ENCODE measurements around the gene WDR73. TPM values are rescaled to one million over a fixed set of nuclear protein-coding genes. Genes with fewer than 3 reads are reported as not detected.

Gene WDR73
- total and polyA plus RNA-seq, 2 of the 8 experiments (the other 6 are each of a cell fraction or from before 2014, with no cell fraction given), result 22.7 to 23.1 TPM

- no peak overlapping the region for H3K14ac ChIP-seq (ENCODE audit: insufficient read length)
- no peak overlapping the region for H4K5ac ChIP-seq (ENCODE audit: insufficient read length, low read depth, low read length)
- H2BK5ac ChIP-seq (ENCODE audit: low read depth, low read length), result peak overlapping the region; percentile 75; the same call in 1 of the 2 replicates
- peaks cover 0 to 3% (median 0%) of the 10 kb centered on the region in 4 experiments; a peak in 3 of 7 replicates for H3K4me1 ChIP-seq (replicated peaks in 1 of 4; ENCODE audit: control insufficient read depth in 3 of 4, insufficient read depth in 4 of 4, low read length in 3 of 4)
- no peak for DNase-seq (ENCODE audit: low read depth in 1 of 2, low spot score in 2 of 2)
- no peaks in the 10 kb centered on the region for H3K9me3 ChIP-seq (ENCODE audit: insufficient read depth in 2 of 2, low read depth in 1 of 2, low read length in 1 of 2)
- no peak overlapping the region for H2BK15ac ChIP-seq (ENCODE audit: low read length)
- no peak overlapping the region for H3K9ac ChIP-seq (replicated peaks in 1 of 4; ENCODE audit: extremely low read depth in 1 of 4, low read depth in 3 of 4, low read length in 3 of 4)
- H3K36me3 ChIP-seq (ENCODE audit: control insufficient read depth in 2 of 4, insufficient read depth in 4 of 4, low read length in 3 of 4), result no peaks in the 10 kb centered on the region
- peak overlapping the region; percentile 53; the same call in 1 of the 2 replicates for H2AK5ac ChIP-seq (ENCODE audit: low read depth, low read length)
- H3K79me1 ChIP-seq (ENCODE audit: low read depth, low read length), result no peaks in the 10 kb centered on the region; the same call in 1 of the 2 replicates
- no peak overlapping the region for H3K27ac ChIP-seq (ENCODE audit: low read depth, low read length)
- ChIA-PET POLR2A (ENCODE audit: partially characterized antibody) (interaction anchor here (0.6 to 9.2 kb wide), 16 partner anchors 8 to 266 kb away, joined by 3 to 134 read pairs (median 4); partner anchors contain the start of genes SEC11A, WDR73 and ZSCAN2), CTCF (ENCODE audit: partially characterized antibody) (interaction anchor here (1.0 to 6.0 kb wide), 13 partner anchors 10 to 246 kb away, joined by 3 to 42 read pairs (median 5); no protein-coding TSS in a partner anchor)
- H3K23ac ChIP-seq (ENCODE audit: insufficient read length), result no peak overlapping the region
- peaks cover 0 to 21% (median 2%) of the 10 kb centered on the region in 4 experiments; a peak in 5 of 7 replicates for H3K27me3 ChIP-seq (replicated peaks in 1 of 4; ENCODE audit: control insufficient read depth in 3 of 4, extremely low read depth in 1 of 4, insufficient read depth in 3 of 4, low read length in 3 of 4)
- 0 out of 2 replicates have a peak overlapping the region, but pooled peaks have one; percentile 39 for H2BK12ac ChIP-seq (ENCODE audit: low read depth, low read length)
- no peak overlapping the region for H3K56ac ChIP-seq (replicated peaks; ENCODE audit: insufficient read length, low read depth, low read length)
- no peak overlapping the region for H2BK120ac ChIP-seq (replicated peaks; ENCODE audit: low read depth, low read length)
- no peaks in the 10 kb centered on the region for H3K79me2 ChIP-seq (ENCODE audit: control insufficient read depth in 1 of 2, insufficient read depth in 2 of 2, low read length in 2 of 2)
- H4K20me1 ChIP-seq (replicated peaks in 1 of 2; ENCODE audit: control insufficient read depth in 1 of 2, insufficient read depth in 2 of 2, low read length in 2 of 2), result peaks cover 0 to 2% of the 10 kb centered on the region in 2 experiments
- no peak overlapping the region for H2BK20ac ChIP-seq (ENCODE audit: low read length)
- H4K91ac ChIP-seq (replicated peaks; ENCODE audit: insufficient read length, low read length), result peak overlapping the region; percentile 15
- WGBS, 2 experiments (ENCODE audit: extremely low coverage in 1 of 2, insufficient coverage in 1 of 2, insufficient read length in 1 of 2, insufficient replicate concordance in 2 of 2, low coverage in 1 of 2, low lambda C conversion rate in 2 of 2, missing lambda C conversion rate in 1 of 2), result 69% methylated on average over 7 of the region's 7 CpGs; no CpG with 5 or more reads in 1 of the 2 experiments
- H2AFZ ChIP-seq (ENCODE audit: low read length), result peak overlapping the region; percentile 58; the same call in 1 of the 2 replicates
- no peak for FAIRE-seq
- peak overlapping the region; percentile 60; the same call in 1 of the 2 replicates for H4K8ac ChIP-seq (ENCODE audit: extremely low read depth, insufficient read depth, low read length)
- peak overlapping the region; percentile 78 for H3K18ac ChIP-seq (ENCODE audit: extremely low read depth, low read length)
- H3K4me3 ChIP-seq (ENCODE audit: extremely low read depth in 1 of 4, insufficient read depth in 2 of 4, low read depth in 3 of 4, low read length in 4 of 4), result peak overlapping the region; percentile 54 to 98 (median 70)
- H3K4me2 ChIP-seq (ENCODE audit: insufficient read depth in 1 of 2, low read depth in 2 of 2, low read length in 2 of 2), result peak overlapping the region; percentile 77 to 99
- no peak for TF ChIP-seq MAFK (IDR thresholded peaks at IDR 0.05; ENCODE audit: low read depth, low read length)
- TF ChIP-seq YY1 (IDR thresholded peaks at IDR 0.05; ENCODE audit: low read depth, low read length), result 0 out of 2 replicates have a peak, but pooled peaks have one; percentile 14
- no peak for TF ChIP-seq PHF8 (conservative IDR thresholded peaks at IDR 0.05; ENCODE audit: low read depth, low read length)
- TF ChIP-seq HDAC2 (IDR thresholded peaks at IDR 0.05; ENCODE audit: borderline replicate concordance in 1 of 2, low read depth in 2 of 2, low read length in 2 of 2), result no peak
- no peak for TF ChIP-seq SP4 (IDR thresholded peaks at IDR 0.05; ENCODE audit: low read length)
- no peak for TF ChIP-seq TBP (IDR thresholded peaks at IDR 0.05; ENCODE audit: low read depth, low read length)
- peak overlapping the region; percentile 33 for H3K4ac ChIP-seq (replicated peaks; ENCODE audit: insufficient read length, low read depth, low read length)
- peaks cover 17% of the 10 kb centered on the region for H3K23me2 ChIP-seq (ENCODE audit: low read depth, low read length)
Observed at GRCh38 chr15:84631706-84632272, 22.3 kb downstream of the WDR73 start.
